CD4-positive, alpha-beta T cell treated with Interleukin-2 at 100 ng/mL for 4 hours (primary cell): ENCODE data around the gene UTP18.

Experiments
- DNase-seq: peaks from one replicate; pipeline ENCODE4 v3.0.0-alpha.2; 2020; ENCODE audit warnings: low spot score

UTP18 gene

GRCh38 chr17:51335883-51336822 lies 75.8 kb downstream of the UTP18 start:
- no peak for DNase-seq

- no peak for DNase-seq
Measured at GRCh38 chr17:51341457-51341856, 81.1 kb downstream of the UTP18 start.

- DNase-seq = no peak
Measured at GRCh38 chr17:51342257-51342656, 81.9 kb downstream of the UTP18 start.

GRCh38 chr17:51344532-51344931 lies 84.2 kb downstream of the UTP18 start:
- DNase-seq = no peak

GRCh38 chr17:51346218-51346982 lies 86.1 kb downstream of the UTP18 start:
- DNase-seq = no peak
